Caco-2 (cell line): Measurements from ENCODE around the gene NANP. TPM values are rescaled to one million over a fixed set of nuclear protein-coding genes. Genes with fewer than 3 reads are reported as not detected.
"Not testable (repeated sequence)": the region's sequence is repeated elsewhere in the genome, so short reads cannot be mapped to it uniquely, and the experiment has no call there.

Source experiments
- BruUV-seq: library from RNA; stranded (reverse); fragments of 400-500 nt; replicated peaks from 2 replicates; lab custom pipeline; 2021; lab: Mats Ljungman, UMichigan
- CTCF ChIA-PET: fragments of 300-600 bp; sonication (Branson Sonifier 250); formaldehyde crosslinking; loops from one replicate; lab custom pipeline; 2022; ENCODE audit warnings: antibody characterized with exemption; lab: Charles Lee
- POLR2A ChIA-PET: fragments of 300-600 bp; sonication (Branson Sonifier 250); formaldehyde crosslinking; loops from one replicate; lab custom pipeline; 2022; ENCODE audit warnings: antibody characterized with exemption; lab: Charles Lee
- DNase-seq, 2 experiments: peaks; one replicate each; pipeline versions ENCODE4 v3.0.0 to v3.0.0-alpha.2; 2020 to 2022
- H3K27me3 ChIP-seq: replicated peaks from 2 replicates; pipeline ENCODE4 v1.6.0; 2011; ENCODE audit warnings: low read length; ENCODE audit not compliant: control insufficient read depth, insufficient read depth
- H3K36me3 ChIP-seq: 2 replicates; pipeline ENCODE4 v1.5.1; 2011; ENCODE audit warnings: low read length; ENCODE audit not compliant: control insufficient read depth, insufficient read depth
- H3K4me1 ChIP-seq: fragments of 250-450 bp; sonication (Bioruptor Pico); 2 replicates; pipeline ENCODE4 v1.5.1; 2020; ENCODE audit warnings: mild to moderate bottlenecking
- H3K4me3 ChIP-seq: 2 replicates; pipeline ENCODE4 v1.5.1; 2011; ENCODE audit warnings: low read depth, mild to moderate bottlenecking, control low read depth, low read length
- H3K9me3 ChIP-seq: fragments of 250-450 bp; sonication (Bioruptor Pico); 2 replicates; pipeline ENCODE4 v1.5.1; 2020; ENCODE audit warnings: mild to moderate bottlenecking, moderate library complexity
- H3K27ac Mint-ChIP-seq: one replicate; pipeline ENCODE4 v1.8.0; 2022; ENCODE audit warnings: mixed read lengths; ENCODE audit not compliant: unreplicated experiment
- H3K27me3 Mint-ChIP-seq: one replicate; pipeline ENCODE4 v1.8.0; 2022; ENCODE audit warnings: mixed read lengths; ENCODE audit not compliant: insufficient read depth, unreplicated experiment
- H3K36me3 Mint-ChIP-seq: one replicate; pipeline ENCODE4 v1.8.0; 2022; ENCODE audit warnings: mild to moderate bottlenecking, mixed read lengths; ENCODE audit not compliant: insufficient read depth, unreplicated experiment
- H3K4me1 Mint-ChIP-seq: one replicate; pipeline ENCODE4 v1.8.0; 2022; ENCODE audit warnings: low read depth, mixed read lengths; ENCODE audit not compliant: unreplicated experiment
- H3K4me3 Mint-ChIP-seq: one replicate; pipeline ENCODE4 v1.8.0; 2022; ENCODE audit warnings: mild to moderate bottlenecking, moderate library complexity, mixed read lengths; ENCODE audit not compliant: unreplicated experiment
- H3K9me3 Mint-ChIP-seq: one replicate; pipeline ENCODE4 v1.8.0; 2022; ENCODE audit warnings: mixed read lengths; ENCODE audit not compliant: unreplicated experiment
- intact Hi-C: fragments of 100-400 bp; cut with micrococcal nuclease; formaldehyde crosslinking; loops from one replicate; pipeline ENCODE4 v1.10.0; 2022; ENCODE audit not compliant: unreplicated experiment
- total RNA-seq: library from RNA; stranded (reverse); gene quantifications from 2 replicates; pipeline ENCODE4 v1.2.3, GENCODE V29; 2022
- TF ChIP-seq, protein P1 (sequence below), 2 experiments: fragments of 200-600 bp in 1 of 2; IDR thresholded peaks; 1 replicate in 1 of 2; 2 replicates in 1 of 2; pipeline versions ENCODE4 v1.5.1 to v1.8.0; 2011 to 2022; ENCODE audit warnings: antibody characterized with exemption in 1 of 2, control low read depth in 1 of 2, inconsistent platforms in 1 of 2, low read depth in 1 of 2, low read length in 1 of 2, mild to moderate bottlenecking in 1 of 2, moderate library complexity in 1 of 2; ENCODE audit not compliant: insufficient read depth in 1 of 2, severe bottlenecking in 1 of 2, unreplicated experiment in 1 of 2

The NANP gene
- total RNA-seq, 1 experiment from 2014 or later = 10.1 TPM

DNA sequence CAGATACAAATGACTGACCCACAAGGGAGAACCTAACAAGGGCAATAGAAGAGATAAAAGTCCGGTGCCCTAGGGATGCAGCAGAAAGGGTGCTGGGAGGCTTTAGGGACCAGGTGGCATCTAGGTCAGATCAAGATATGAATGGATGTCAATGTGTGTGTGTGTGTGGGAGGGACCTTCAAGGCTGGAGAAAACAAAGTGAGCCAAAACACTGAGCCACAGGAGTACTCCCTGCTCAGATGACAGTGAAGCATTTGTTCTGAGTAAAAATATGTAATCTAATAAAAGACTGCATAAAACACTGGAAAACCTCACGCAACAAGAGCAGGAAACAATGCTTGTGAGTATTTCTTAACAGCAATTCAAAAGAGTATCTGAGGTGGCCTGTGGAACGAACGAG is 44.6 kb upstream of the NANP start:
- DNase-seq = no peak
- H3K27ac Mint-ChIP-seq = no peak overlapping the region
- H3K9me3 ChIP-seq = no peaks in the 10 kb centered on the region; the same call in 1 of the 2 replicates
- H3K36me3 Mint-ChIP-seq = no peaks in the 10 kb centered on the region
- TF ChIP-seq, protein P1, sequence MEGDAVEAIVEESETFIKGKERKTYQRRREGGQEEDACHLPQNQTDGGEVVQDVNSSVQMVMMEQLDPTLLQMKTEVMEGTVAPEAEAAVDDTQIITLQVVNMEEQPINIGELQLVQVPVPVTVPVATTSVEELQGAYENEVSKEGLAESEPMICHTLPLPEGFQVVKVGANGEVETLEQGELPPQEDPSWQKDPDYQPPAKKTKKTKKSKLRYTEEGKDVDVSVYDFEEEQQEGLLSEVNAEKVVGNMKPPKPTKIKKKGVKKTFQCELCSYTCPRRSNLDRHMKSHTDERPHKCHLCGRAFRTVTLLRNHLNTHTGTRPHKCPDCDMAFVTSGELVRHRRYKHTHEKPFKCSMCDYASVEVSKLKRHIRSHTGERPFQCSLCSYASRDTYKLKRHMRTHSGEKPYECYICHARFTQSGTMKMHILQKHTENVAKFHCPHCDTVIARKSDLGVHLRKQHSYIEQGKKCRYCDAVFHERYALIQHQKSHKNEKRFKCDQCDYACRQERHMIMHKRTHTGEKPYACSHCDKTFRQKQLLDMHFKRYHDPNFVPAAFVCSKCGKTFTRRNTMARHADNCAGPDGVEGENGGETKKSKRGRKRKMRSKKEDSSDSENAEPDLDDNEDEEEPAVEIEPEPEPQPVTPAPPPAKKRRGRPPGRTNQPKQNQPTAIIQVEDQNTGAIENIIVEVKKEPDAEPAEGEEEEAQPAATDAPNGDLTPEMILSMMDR (IDR thresholded peaks at IDR 0.05; ENCODE audit: insufficient read depth in 1 of 2, low read depth in 1 of 2, low read length in 1 of 2, severe bottlenecking in 1 of 2, unreplicated experiment in 1 of 2) = no peak
- peaks cover 6% of the 10 kb centered on the region for H3K4me1 Mint-ChIP-seq
- no peaks in the 10 kb centered on the region for H3K36me3 ChIP-seq
- POLR2A ChIA-PET = no interaction called here
- no peaks in the 10 kb centered on the region for H3K27me3 ChIP-seq
- intact Hi-C loops = no loop called here
- no peak overlapping the region for H3K4me3 ChIP-seq
- no peaks in the 10 kb centered on the region for H3K27me3 Mint-ChIP-seq
- CTCF ChIA-PET = no interaction called here
- no peak overlapping the region for H3K4me3 Mint-ChIP-seq
- no peaks in the 10 kb centered on the region for H3K9me3 Mint-ChIP-seq
- H3K4me1 ChIP-seq = no peaks in the 10 kb centered on the region
- BruUV-seq = no TSS peak

DNA sequence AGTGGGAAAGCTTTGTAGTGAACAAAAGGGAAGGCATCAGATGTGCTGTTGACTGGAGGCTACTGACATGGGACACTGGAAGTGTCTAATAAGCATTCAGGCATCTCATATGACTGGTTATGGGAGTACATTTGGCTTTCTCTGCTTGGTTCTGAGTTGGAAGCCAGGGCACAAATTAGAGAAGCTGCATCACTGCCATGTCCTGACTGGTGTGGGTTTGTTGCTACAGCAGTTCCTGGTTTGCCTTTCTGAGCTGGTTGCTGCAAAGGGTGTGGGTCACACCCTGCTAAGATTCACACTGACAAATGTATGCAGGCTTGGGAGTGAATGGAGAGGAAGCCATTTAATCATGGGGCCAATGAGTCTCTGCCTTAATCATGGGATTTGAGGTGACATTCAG is 36.2 kb upstream of the NANP start:
- no peaks in the 10 kb centered on the region for H3K27me3 Mint-ChIP-seq
- POLR2A ChIA-PET = no interaction called here
- TF ChIP-seq, protein P1 (IDR thresholded peaks at IDR 0.05; ENCODE audit: insufficient read depth in 1 of 2, low read depth in 1 of 2, low read length in 1 of 2, severe bottlenecking in 1 of 2, unreplicated experiment in 1 of 2) = no peak

DNA sequence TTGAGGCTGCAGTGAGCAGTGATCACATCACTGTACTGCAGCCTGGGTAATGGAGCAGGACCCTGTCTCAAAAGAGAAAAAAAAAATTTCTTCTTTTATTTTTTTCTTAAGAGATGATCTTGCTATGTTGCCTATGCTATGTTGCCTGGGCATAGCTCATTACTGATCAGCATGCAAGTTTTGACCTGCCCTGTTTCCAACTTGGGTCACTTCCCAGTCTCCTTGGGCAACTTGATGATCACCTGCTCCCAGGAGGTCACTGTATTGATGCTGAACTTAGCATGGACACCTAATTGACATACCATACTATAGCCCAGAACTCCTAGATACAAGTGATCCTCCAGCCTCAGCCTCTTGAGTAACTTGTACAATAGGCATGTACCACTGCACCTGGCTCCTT is 30.7 kb upstream of the NANP start:
- Mint-ChIP-seq H3K27me3 (no peaks in the 10 kb centered on the region), H3K4me3 (no peak overlapping the region), H3K27ac (no peak overlapping the region), H3K4me1 (no peaks in the 10 kb centered on the region), H3K9me3 (no peaks in the 10 kb centered on the region), H3K36me3 (no peaks in the 10 kb centered on the region)
- TF ChIP-seq, protein P1 (IDR thresholded peaks at IDR 0.05; ENCODE audit: insufficient read depth in 1 of 2, low read depth in 1 of 2, low read length in 1 of 2, severe bottlenecking in 1 of 2, unreplicated experiment in 1 of 2) = no peak
- Histone ChIP-seq H3K4me3 (no peak overlapping the region), H3K36me3 (no peaks in the 10 kb centered on the region), H3K4me1 (no peaks in the 10 kb centered on the region), H3K27me3 (no peaks in the 10 kb centered on the region), H3K9me3 (no peaks in the 10 kb centered on the region)
- POLR2A ChIA-PET = no interaction called here
- CTCF ChIA-PET = no interaction called here
- BruUV-seq = no TSS peak
- DNase-seq = no peak
- intact Hi-C loops = no loop called here

More for the DNA sequence above, 36.2 kb upstream of the NANP start:
- H3K27ac Mint-ChIP-seq = no peak overlapping the region
- H3K9me3 Mint-ChIP-seq = no peaks in the 10 kb centered on the region
- Histone ChIP-seq H3K4me1 (no peaks in the 10 kb centered on the region), H3K9me3 (peaks cover 2% of the 10 kb centered on the region; the same call in 1 of the 2 replicates), H3K4me3 (no peak overlapping the region), H3K36me3 (no peaks in the 10 kb centered on the region), H3K27me3 (no peaks in the 10 kb centered on the region)
- CTCF ChIA-PET = no interaction called here
- BruUV-seq = no TSS peak
- no peaks in the 10 kb centered on the region for H3K4me1 Mint-ChIP-seq
- no peak for DNase-seq
- no peak overlapping the region for H3K4me3 Mint-ChIP-seq
- intact Hi-C loops = no loop called here
- no peaks in the 10 kb centered on the region for H3K36me3 Mint-ChIP-seq

DNA sequence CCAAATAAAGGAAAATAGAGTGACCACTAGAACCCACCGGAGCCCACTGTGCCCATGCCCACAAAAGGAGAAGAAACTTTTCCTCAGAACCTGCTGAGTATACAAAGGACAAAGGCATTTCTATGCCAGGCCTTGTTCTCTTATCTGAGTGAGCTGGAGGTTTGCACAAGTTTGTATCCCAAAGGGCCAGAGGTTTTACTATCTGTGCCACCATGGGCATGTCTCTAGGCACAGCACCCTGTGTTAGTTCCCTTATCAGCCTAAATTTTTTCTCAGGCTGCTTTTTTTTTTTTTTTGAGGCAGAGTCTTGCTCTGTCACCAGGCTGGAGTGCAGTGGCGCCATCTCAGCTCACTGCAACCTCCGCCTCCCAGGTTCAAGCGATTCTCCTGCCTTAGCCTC is 29.1 kb upstream of the NANP start:
- H3K27me3 Mint-ChIP-seq, H3K36me3 Mint-ChIP-seq, H3K4me1 Mint-ChIP-seq, POLR2A ChIA-PET, H3K27me3 ChIP-seq, H3K27ac Mint-ChIP-seq, BruUV-seq, H3K9me3 Mint-ChIP-seq, H3K4me3 Mint-ChIP-seq, H3K4me3 ChIP-seq, H3K36me3 ChIP-seq, intact Hi-C loops, DNase-seq, CTCF ChIA-PET, H3K4me1 ChIP-seq, H3K9me3 ChIP-seq: not testable (repeated sequence)
